Transverse colon (tissue), 4 donors: ENCODE measurements around the gene ATOH8.
A peak's percentile ranks its signal among the peaks of the same experiment; 100 is the strongest.

ENCODE experiments used
- EP300 ChIP-seq: sonication (generic); formaldehyde crosslinking; IDR thresholded peaks from one replicate; pipeline ENCODE4 v1.6.1; 2017; ENCODE audit warnings: antibody characterized with exemption, low read depth
- POLR2A ChIP-seq: fragments of 450-650 bp; IDR thresholded peaks from one replicate; pipeline ENCODE4 v1.6.1; 2016; ENCODE audit warnings: antibody characterized with exemption, mild to moderate bottlenecking, moderate library complexity
- POLR2AphosphoS5 ChIP-seq, 3 donors: sonication (generic); formaldehyde crosslinking; IDR thresholded peaks; one replicate each; pipeline ENCODE4 v1.6.1; 2016; ENCODE audit warnings: antibody characterized with exemption in 3 of 3
- TF ChIP-seq, protein P1 (sequence below), 5 experiments: fragments of 200-600 bp in 3 of 5; fragments of 450-650 bp in 2 of 5; sonication (generic) in 3 of 5; IDR thresholded peaks; 1 replicate in 2 of 5; 2 replicates in 3 of 5; pipeline ENCODE4 v1.5.1; 2016 to 2017; ENCODE audit warnings: antibody characterized with exemption in 5 of 5, inconsistent platforms in 3 of 5, mild to moderate bottlenecking in 2 of 5, moderate library complexity in 1 of 5

DNA sequence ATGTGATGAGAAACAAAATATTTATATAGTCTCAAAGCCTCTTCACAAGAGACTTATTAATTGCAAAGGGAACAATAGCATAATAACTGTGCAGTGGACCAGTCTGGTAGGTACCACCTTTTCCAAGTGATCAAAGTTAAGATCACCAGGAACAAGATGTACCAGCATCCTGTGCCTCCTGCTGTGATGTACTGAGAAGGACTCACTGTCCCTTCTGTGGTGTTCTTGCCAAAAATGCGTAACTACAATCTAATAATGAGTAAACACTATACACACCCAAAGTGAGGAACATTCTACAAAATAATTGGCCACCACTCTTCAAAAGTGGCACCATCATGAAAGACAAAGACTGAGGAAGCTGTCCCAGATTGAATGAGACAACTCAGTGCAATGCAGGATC lies 45.1 kb upstream of the ATOH8 start:
- TF ChIP-seq, protein P1, sequence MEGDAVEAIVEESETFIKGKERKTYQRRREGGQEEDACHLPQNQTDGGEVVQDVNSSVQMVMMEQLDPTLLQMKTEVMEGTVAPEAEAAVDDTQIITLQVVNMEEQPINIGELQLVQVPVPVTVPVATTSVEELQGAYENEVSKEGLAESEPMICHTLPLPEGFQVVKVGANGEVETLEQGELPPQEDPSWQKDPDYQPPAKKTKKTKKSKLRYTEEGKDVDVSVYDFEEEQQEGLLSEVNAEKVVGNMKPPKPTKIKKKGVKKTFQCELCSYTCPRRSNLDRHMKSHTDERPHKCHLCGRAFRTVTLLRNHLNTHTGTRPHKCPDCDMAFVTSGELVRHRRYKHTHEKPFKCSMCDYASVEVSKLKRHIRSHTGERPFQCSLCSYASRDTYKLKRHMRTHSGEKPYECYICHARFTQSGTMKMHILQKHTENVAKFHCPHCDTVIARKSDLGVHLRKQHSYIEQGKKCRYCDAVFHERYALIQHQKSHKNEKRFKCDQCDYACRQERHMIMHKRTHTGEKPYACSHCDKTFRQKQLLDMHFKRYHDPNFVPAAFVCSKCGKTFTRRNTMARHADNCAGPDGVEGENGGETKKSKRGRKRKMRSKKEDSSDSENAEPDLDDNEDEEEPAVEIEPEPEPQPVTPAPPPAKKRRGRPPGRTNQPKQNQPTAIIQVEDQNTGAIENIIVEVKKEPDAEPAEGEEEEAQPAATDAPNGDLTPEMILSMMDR (IDR thresholded peaks at IDR 0.05), result no peak
- TF ChIP-seq POLR2AphosphoS5 (IDR thresholded peaks at IDR 0.05) (peak in 1 of 3 donors; percentile 13), POLR2A (no peak), EP300 (peak; percentile 80)
